Activated T-cell treated with anti-CD3 and anti-CD28 coated beads, Interleukin-2, amount 50 U/mL, for 1 hour (primary cell): ENCODE data around the gene STARD9.
A peak's percentile ranks its signal among the peaks of the same experiment; 100 is the strongest.
"Not testable (repeated sequence)": the region's sequence is repeated elsewhere in the genome, so short reads cannot be mapped to it uniquely, and the experiment has no call there.

ENCODE experiments used
- DNase-seq: peaks from one replicate; pipeline ENCODE4 v3.0.0-alpha.2; 2020

The STARD9 gene

GRCh38 chr15:42575188-42576039 lies at the start of gene STARD9:
TSS of gene STARD9 (plus strand) at chr15:42575606. CDS start at chr15:42575716, 110 bp downstream.
- peak; percentile 96 for DNase-seq

DNA sequence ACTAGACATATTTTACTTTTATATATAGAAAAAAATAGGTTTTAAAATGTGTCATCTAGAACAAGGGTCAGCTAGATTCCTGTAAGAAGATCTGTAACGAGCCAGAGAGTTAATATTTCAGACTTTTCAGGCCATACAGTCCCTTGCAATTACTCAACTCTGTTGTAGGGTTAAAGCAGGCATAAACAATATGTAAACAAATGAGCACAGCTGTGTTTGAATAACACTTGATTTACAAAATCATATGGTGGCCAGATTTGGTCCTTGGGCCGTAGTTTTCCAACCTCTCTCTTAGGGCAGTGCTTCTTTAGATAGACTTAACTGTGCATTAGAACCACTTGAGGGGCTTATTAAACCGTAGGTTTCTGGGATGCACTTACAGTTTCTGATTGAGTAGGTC lies 46.4 kb upstream of the STARD9 start:
- no peak for DNase-seq

DNA sequence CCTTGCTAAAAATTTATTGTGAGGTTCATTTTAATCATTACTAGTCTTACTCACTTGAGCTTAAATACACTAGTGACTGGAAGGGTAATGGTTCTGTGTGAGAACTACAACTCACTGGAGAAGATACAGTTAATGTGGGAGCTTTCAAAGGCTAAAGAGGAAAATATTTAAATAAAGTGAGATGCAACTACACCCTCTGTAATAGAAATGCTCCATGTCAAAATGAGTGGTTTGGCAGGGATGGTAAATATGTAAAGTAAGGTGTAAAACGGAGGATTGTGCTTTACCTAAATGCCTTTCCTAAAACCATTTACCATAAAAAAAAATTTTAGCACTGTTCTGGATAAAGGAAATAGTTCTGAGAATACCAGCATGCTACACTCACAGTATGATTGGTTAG lies 42.2 kb upstream of the STARD9 start:
- DNase-seq: no peak

DNA sequence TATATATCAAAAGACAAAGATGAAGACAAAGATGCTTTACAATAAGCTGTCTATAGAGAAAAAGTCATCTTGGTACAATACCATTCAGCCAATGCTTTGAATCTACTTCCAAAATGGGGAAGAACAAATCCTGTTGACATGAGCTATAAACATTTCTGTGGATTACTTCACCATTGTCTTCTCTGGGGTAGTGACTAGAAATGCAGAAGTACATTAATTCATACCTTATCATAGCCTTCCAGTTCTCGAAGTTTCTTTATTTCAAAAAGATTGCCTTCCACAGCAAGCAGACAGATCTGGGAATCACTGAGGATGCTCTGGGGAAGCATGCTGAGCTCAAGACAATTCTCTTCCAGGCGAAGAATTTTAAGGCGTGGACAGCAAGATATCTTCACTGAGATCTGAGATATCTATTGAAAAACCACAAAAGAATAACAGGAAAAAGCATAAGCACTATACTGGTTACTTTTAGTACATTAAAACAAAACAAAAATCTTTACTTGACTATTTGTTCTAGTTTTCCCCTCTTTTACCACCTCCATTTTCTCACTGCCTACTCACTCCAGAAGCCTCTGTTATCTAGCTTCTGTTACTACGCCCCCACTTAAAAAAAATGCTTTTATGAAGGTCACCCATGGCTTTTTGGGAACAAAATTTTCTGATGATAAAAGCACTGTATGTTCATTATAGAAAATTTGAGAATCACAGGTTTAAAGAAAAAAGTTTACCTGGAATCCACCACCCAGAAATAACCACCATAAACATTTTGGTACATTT lies 30.4 kb upstream of the STARD9 start:
- no peak for DNase-seq

DNA sequence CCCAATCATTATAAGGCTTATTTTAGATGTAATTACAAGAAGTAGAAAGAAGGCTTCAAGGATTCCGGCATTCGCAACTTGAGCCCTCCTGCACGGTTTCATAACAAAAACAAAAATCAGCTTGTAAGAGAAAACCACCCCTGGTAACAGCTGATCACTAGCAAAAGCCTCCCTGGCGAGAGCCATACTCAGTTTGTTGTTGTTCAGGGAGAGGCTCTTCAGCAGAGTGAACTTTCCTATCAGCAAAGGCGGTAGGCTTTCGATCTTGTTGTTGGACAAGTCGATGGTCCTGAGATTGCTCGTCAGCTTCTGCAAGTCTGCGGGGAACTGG lies 27.5 kb upstream of the STARD9 start:
- DNase-seq: no peak

DNA sequence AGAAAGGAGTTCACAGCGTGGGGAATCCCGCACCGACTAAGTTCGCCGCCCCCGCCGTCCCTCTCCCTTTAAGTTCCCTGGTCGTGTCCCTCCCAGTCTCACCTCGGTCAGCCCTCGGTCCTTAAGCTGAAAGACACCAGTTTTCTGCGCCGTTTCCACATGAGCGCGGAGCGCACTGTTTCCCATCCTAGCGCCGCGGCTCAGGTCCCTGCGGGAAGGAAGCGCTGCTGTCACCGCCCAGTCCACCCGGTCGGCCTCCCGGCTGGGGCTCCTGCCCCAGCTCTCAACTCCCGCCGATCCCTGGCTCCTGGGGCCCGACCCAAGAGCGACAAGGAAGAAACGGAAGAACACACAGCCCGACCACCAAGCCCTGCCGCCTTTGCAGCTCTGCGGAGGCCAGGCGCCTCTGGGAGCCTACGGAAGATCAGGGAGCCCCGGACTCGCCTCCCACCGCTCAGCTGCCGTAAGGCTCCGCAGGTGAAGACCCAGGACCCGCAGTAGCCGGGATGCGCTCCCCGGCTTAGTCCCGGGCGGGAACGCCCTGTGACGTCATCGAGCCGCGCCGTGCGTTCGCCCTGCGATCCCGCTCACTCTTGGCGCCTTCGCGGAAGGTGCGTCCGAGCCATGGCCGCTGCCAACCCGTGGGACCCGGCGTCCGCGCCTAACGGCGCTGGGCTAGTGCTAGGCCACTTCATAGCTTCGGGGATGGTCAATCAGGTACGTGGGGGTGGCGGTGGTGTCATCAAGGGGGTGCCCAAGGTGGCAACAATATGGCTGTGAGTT lies 27.0 kb upstream of the STARD9 start, which contains the start of the genes HAUS2 and LRRC57:
HAUS2 (plus strand) TSS at position 590 of the 783 bp plus-strand sequence; CDS start at position 625, 35 bp downstream.
LRRC57 (minus strand) TSS at position 545 of the 783 bp plus-strand sequence; CDS start at position 186, 359 bp downstream.
- DNase-seq: peak; percentile 92

- DNase-seq: no peak
Observed at GRCh38 chr15:42549032-42549491, 26.3 kb upstream of the STARD9 start.

DNA sequence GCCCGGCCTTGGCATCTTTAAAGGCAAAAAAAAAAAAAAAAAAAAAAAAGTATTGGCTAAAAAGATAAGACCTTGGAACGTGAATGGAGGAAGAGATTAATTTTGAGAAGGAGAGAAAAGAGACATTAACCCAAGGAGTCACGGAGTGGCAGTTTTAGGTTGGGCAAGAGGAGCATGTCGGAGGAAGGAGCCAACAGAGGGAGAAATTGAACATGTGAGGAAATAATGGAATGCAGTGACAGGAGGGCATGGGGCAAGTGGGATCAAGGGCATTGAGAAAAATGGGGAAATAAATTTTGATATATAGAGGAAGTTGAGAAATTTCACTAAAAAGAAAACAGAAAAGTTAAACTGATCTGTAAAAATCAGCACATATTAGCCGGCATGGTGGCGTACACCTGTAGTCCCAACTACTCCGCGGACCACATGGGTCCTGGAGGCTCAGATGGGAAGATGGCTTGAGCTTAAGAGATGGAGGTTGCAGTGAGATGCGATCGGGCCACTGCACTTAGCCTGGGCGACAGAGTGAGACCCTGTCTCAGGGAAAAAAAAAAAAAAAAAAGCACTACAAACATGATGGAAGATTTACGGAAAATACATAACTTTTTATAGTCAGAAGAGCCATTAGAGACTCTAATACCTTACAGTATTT lies 25.5 kb upstream of the STARD9 start:
- no peak for DNase-seq

DNA sequence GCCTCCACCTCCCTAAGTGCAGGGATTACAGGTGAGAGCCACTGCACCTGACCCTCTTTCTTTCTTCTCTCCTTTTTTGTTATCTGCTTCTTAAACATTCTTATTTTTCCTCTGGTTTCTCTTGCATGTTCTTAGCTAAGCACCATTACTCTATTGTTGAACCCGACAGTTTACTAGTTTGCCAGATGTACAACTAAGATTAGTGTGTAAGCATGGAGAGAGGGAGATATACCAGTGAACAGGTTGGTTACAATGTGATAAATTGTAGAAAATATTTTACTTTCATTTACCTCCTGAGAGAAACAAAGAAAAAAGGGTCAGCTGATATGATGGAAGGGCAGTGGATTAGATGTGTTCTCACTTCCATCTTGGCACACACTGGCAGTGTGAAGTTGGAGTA lies 21.9 kb upstream of the STARD9 start:
- DNase-seq: no peak

DNA sequence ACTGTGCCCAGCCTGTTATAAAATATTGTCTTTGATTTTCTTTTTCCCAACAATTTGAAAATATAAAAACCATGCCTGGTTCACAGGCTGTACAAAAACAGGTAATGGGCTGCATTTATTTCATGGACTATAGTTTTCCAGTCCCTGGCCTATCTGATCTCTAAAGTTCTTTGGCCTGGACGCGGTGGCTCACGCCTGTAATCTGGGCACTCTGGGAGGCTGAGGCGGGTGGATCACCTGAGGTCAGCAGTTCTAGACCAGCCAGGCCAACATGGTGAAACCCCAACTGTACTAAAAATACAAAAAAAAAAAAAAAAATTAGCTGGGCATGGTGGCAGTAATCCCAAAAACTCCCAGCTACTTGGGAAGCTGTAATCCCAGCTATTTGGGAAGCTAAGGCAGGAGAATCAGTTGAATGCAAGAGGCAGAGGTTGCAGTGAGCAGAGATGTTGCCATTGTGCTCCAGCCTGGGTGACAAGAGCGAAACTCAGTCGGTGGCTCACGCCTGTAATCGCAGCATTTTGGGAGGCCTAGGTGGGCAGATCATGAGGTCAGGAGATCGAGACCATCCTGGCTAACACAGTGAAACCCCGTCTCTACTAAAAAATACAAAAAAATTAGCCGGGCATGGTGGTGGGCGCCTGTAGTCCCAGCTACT lies 18.7 kb upstream of the STARD9 start:
- not testable (repeated sequence) for DNase-seq

GRCh38 chr15:42558739-42559138 lies 16.7 kb upstream of the STARD9 start:
- DNase-seq: no peak

- no peak for DNase-seq
Observed at GRCh38 chr15:42576040-42576594, 711 bp downstream of the STARD9 start.

GRCh38 chr15:42576776-42577175 lies 1.4 kb downstream of the STARD9 start:
- no peak for DNase-seq

DNA sequence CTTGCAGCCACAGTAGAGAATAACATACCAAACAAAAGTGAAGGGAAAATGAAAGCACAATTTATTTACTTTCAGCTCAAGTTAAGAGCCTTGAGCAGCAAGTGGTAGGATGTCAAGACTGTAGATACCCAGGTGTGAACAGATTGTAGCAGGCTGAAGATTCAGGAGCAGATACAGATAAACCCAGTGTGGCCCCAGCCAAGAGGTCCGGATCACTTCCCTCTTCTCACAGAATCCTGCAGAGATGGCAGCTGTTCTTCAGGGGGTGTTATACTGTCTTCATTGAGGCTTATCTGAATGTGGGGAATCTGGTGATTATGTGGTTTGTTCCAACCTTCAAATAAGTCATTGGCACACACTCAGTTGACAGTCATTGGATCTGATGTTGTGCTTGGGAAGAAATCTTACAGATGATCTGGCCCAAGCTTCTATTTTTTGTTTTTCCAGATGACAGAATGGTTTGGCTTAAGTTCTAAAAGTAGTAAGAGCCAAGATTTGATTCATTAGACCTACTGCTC lies 2.2 kb downstream of the STARD9 start:
- DNase-seq: no peak

- DNase-seq: no peak
Observed at GRCh38 chr15:42578984-42579537, 3.7 kb downstream of the STARD9 start.

DNA sequence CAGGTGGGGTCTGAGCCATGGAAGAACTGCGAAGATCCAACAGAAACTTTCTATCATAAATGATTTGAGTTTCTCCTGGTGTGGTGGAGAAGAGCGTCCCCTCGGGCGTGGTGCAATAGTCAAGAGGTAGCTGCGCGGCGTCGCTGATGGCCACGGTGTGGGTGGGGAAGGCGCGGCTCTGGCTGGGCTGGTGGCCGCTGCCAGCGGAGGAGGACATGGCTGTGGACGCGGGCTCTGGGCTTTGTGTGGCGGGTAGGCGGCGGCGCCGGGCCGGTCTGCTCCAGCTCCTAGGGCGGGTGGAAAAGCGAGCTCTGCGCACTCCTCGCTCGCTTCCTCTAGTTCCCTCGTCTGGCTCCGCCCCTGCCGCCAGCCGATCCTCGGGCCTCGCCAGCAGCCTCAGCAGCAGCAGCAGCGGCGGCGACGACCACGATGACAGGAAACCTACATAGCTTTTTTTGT lies 5.9 kb downstream of the STARD9 start:
- DNase-seq: peak; percentile 81

GRCh38 chr15:42582569-42583375 lies 7.4 kb downstream of the STARD9 start:
- no peak for DNase-seq

GRCh38 chr15:42584031-42584765 lies 8.8 kb downstream of the STARD9 start:
- no peak for DNase-seq

DNA sequence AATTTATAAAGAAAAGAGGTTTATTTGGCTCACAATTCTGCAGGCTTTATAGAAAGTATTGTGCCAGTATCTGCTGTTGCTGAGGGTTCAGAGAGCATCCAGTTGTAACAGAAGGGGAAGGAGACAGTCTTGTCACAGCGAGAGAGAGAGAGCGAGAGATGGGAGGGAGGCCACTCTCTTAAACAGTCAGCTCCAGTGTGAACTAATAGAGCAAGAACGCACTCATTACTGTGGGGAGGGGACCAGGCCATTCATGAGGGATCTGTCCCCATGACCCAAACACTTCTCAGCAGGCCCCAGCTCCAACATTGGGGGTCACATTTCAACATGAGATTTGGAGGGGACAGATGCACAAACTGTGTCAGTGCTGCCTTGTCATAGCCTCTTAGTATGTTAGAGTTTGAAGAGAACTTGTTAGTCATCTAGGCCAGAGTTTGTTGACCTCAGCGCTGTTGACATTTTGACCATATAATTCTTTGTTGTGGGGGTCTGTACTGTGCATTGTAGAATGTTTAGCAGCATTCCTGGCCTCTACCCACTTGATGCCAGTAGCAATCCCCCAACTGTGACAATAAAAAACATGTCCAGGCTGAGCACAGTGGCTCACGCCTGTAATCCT lies 15.3 kb downstream of the STARD9 start:
- DNase-seq: no peak
